Smooth muscle cell (in vitro differentiated cells): ENCODE results near the gene FCGBP. TPM values are rescaled to one million over a fixed set of nuclear protein-coding genes. Genes with fewer than 3 reads are reported as not detected.
"Not testable (repeated sequence)": the region's sequence is repeated elsewhere in the genome, so short reads cannot be mapped to it uniquely, and the experiment has no call there.

Experiments used
- DNase-seq: peaks from one replicate; lab custom pipeline; 2025; ENCODE audit not compliant: unreplicated experiment; lab: John Stamatoyannopoulos, UW
- H2AFZ ChIP-seq: fragments of 200-600 bp; sonication (generic); 2 replicates; pipeline ENCODE4 v1.6.0; 2016; ENCODE audit warnings: antibody characterized with exemption, low read depth, mild to moderate bottlenecking
- H3F3A ChIP-seq: fragments of 200-600 bp; sonication (generic); 2 replicates; pipeline ENCODE4 v1.6.0; 2017; ENCODE audit warnings: antibody characterized with exemption, low read depth
- H3K27ac ChIP-seq: fragments of 200-600 bp; sonication (generic); 2 replicates; pipeline ENCODE4 v1.5.1; 2016; ENCODE audit warnings: low read depth, mild to moderate bottlenecking
- H3K27me3 ChIP-seq: fragments of 200-600 bp; sonication (generic); 2 replicates; pipeline ENCODE4 v1.6.1; 2016; ENCODE audit warnings: low read depth, mild to moderate bottlenecking
- H3K36me3 ChIP-seq: fragments of 200-600 bp; sonication (generic); 2 replicates; pipeline ENCODE4 v1.5.1; 2016; ENCODE audit warnings: low read depth
- H3K4me1 ChIP-seq: fragments of 200-600 bp; sonication (generic); 2 replicates; pipeline ENCODE4 v1.5.1; 2016; ENCODE audit warnings: low read depth
- H3K4me2 ChIP-seq: fragments of 200-600 bp; sonication (generic); 2 replicates; pipeline ENCODE4 v1.6.0; 2016; ENCODE audit warnings: mild to moderate bottlenecking
- H3K4me3 ChIP-seq: fragments of 200-600 bp; sonication (generic); 2 replicates; pipeline ENCODE4 v1.5.1; 2016; ENCODE audit warnings: mild to moderate bottlenecking
- H3K79me2 ChIP-seq: fragments of 200-600 bp; sonication (generic); 2 replicates; pipeline ENCODE4 v1.6.0; 2016; ENCODE audit warnings: low read depth, mild to moderate bottlenecking
- H3K9ac ChIP-seq: fragments of 200-600 bp; sonication (generic); 2 replicates; pipeline ENCODE4 v1.6.0; 2016; ENCODE audit warnings: low read depth
- H3K9me3 ChIP-seq: fragments of 200-600 bp; sonication (generic); replicated peaks from 2 replicates; pipeline ENCODE4 v1.5.1; 2016; ENCODE audit warnings: low read depth
- H4K20me1 ChIP-seq: fragments of 200-600 bp; sonication (generic); 2 replicates; pipeline ENCODE4 v1.6.0; 2016; ENCODE audit warnings: low read depth
- CTCF ChIP-seq: fragments of 200-600 bp; sonication (generic); IDR thresholded peaks from 2 replicates; pipeline ENCODE4 v1.5.1; 2017; ENCODE audit warnings: borderline replicate concordance, mild to moderate bottlenecking, antibody characterized with exemption; ENCODE audit not compliant: insufficient read depth, poor library complexity, severe bottlenecking
- WGBS: methylation state at CpG from one replicate; pipeline ENCODE4 v1.1.7; 2016; ENCODE audit warnings: low lambda C conversion rate; 5-methylcytosine and 5-hydroxymethylcytosine counted together
- polyA plus RNA-seq: library from polyadenylated mRNA; unstranded; fragments of >200 nt; fragmentation: Nextera tagmentation; extraction: Ambion mirVana; gene quantifications from 2 replicates; pipeline ENCODE4 v1.2.1, GENCODE V29; 2016
- total RNA-seq: library from RNA; depleted of rRNA; stranded (reverse); fragments of >200 nt; gene quantifications from 2 replicates; pipeline ENCODE4 v1.2.3, GENCODE V29; 2014

The FCGBP gene
- total and polyA plus RNA-seq, 2 experiments from 2014 or later: 0.15 to 0.18 TPM

- no peaks in the 10 kb centered on the region for H3K27me3 ChIP-seq
- no peak overlapping the region for H3K4me3 ChIP-seq
- H3K27ac ChIP-seq: no peak overlapping the region
- no peaks in the 10 kb centered on the region for H3K36me3 ChIP-seq
- H2AFZ ChIP-seq: no peak overlapping the region
- 95% methylated on average over 8 of the region's 8 CpGs for WGBS
- no peaks in the 10 kb centered on the region for H3F3A ChIP-seq
- no peak for DNase-seq
- no peak for TF ChIP-seq CTCF
- no peak overlapping the region for H3K9ac ChIP-seq
- H3K79me2 ChIP-seq: no peaks in the 10 kb centered on the region
- H4K20me1 ChIP-seq: no peaks in the 10 kb centered on the region
- no peaks in the 10 kb centered on the region for H3K9me3 ChIP-seq
- no peak overlapping the region for H3K4me2 ChIP-seq
- H3K4me1 ChIP-seq: no peaks in the 10 kb centered on the region
Measured at GRCh38 chr19:39906283-39906682, 28.2 kb downstream of the FCGBP start.

GRCh38 chr19:39903486-39904091 is 30.8 kb downstream of the FCGBP start:
- H4K20me1 ChIP-seq, H3K27ac ChIP-seq, H3K79me2 ChIP-seq, H3K4me3 ChIP-seq, DNase-seq, H2AFZ ChIP-seq, H3F3A ChIP-seq, H3K4me1 ChIP-seq, H3K36me3 ChIP-seq, H3K27me3 ChIP-seq, H3K9ac ChIP-seq, H3K4me2 ChIP-seq, H3K9me3 ChIP-seq: not testable (repeated sequence)
- WGBS: 46% methylated on average over 4 of the region's 8 CpGs

GRCh38 chr19:39902326-39902725 is 32.1 kb downstream of the FCGBP start:
- 96% methylated on average over 14 of the region's 15 CpGs for WGBS
- not testable (repeated sequence) for H3K27me3 ChIP-seq, H3K9me3 ChIP-seq, DNase-seq, H3K27ac ChIP-seq, H3K36me3 ChIP-seq, H3F3A ChIP-seq, H3K79me2 ChIP-seq, H3K4me2 ChIP-seq, H3K9ac ChIP-seq, H3K4me1 ChIP-seq, H2AFZ ChIP-seq, H3K4me3 ChIP-seq, H4K20me1 ChIP-seq

- H3F3A ChIP-seq, H3K36me3 ChIP-seq, H3K79me2 ChIP-seq, H3K4me2 ChIP-seq, H3K4me1 ChIP-seq, H3K9ac ChIP-seq, H2AFZ ChIP-seq, DNase-seq, H3K9me3 ChIP-seq, H3K27ac ChIP-seq, H3K4me3 ChIP-seq, H3K27me3 ChIP-seq, H4K20me1 ChIP-seq: not testable (repeated sequence)
- WGBS: 96% methylated on average over 7 of the region's 7 CpGs
Measured at GRCh38 chr19:39901681-39902080, 32.8 kb downstream of the FCGBP start.

GRCh38 chr19:39898858-39899257 is 35.6 kb downstream of the FCGBP start:
- not testable (repeated sequence) for H4K20me1 ChIP-seq, H3K4me3 ChIP-seq, H2AFZ ChIP-seq, H3K79me2 ChIP-seq, H3K36me3 ChIP-seq, H3K4me1 ChIP-seq, H3K27ac ChIP-seq, H3K9me3 ChIP-seq, H3K9ac ChIP-seq, H3F3A ChIP-seq, DNase-seq, H3K4me2 ChIP-seq, H3K27me3 ChIP-seq
- 82% methylated on average over 6 of the region's 6 CpGs for WGBS
